ENCODE measurements around the gene ALDH1L1.

DNA sequence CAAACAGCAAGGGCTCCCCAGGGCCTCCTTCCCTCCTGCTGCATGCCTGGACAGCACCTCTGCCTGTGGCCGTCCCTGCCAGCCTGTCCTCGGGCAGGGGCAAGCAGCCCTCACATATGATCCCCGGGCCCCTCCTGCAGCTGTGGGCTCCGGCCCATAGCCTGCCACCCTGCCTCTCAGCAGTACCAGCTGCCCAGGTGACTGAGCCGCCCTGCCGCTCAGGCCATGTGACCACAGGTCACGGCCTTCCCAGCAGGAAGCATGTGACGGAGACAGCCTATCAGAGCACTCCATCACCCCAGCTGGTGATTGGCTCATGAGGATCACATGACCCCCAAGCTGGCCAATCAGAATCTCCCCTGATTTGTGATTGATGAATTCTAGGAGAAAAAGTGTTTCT lies 23.9 kb downstream of the ALDH1L1 start:
- TF ChIP-seq CTCF (conservative IDR thresholded peaks at IDR 0.05) = no peak
- TF ChIP-seq EZH2 (IDR thresholded peaks at IDR 0.05; ENCODE audit: low read depth) = no peak
